ENCODE results near the gene RBM34.

- TF ChIP-seq YY1 (IDR thresholded peaks at IDR 0.05; ENCODE audit: insufficient read depth, insufficient read length): no peak
- TF ChIP-seq ZNF274 (IDR thresholded peaks at IDR 0.05; ENCODE audit: low read depth, low read length): no peak
Measured at GRCh38 chr1:235098991-235099390, 62.1 kb downstream of the RBM34 start.

Data from NT2/D1 (cell line).